Endodermal cell (in vitro differentiated cells): ENCODE data around the gene ANKRD62. TPM values are rescaled to one million over a fixed set of nuclear protein-coding genes. Genes with fewer than 3 reads are reported as not detected.
"Not testable (repeated sequence)": the region's sequence is repeated elsewhere in the genome, so short reads cannot be mapped to it uniquely, and the experiment has no call there.

Experiments
- DNase-seq: peaks from one replicate; pipeline ENCODE4 v3.0.0-alpha.2; 2017
- H3K27ac ChIP-seq: 2 replicates; pipeline ENCODE4 v1.5.1; 2013; ENCODE audit warnings: mild to moderate bottlenecking, low read depth, low read length, moderate library complexity
- H3K27me3 ChIP-seq: 2 replicates; pipeline ENCODE4 v1.6.1; 2013; ENCODE audit warnings: mild to moderate bottlenecking, low read length, moderate library complexity; ENCODE audit not compliant: insufficient read depth, control insufficient read depth, poor library complexity, severe bottlenecking
- H3K36me3 ChIP-seq: 2 replicates; pipeline ENCODE4 v1.7.0; 2013; ENCODE audit warnings: mild to moderate bottlenecking, low read length, moderate library complexity; ENCODE audit not compliant: control insufficient read depth, insufficient read depth
- H3K4me1 ChIP-seq: one replicate; pipeline ENCODE4 v1.7.0; 2013; ENCODE audit warnings: low read length; ENCODE audit not compliant: control insufficient read depth, insufficient read depth
- H3K4me3 ChIP-seq: 2 replicates; pipeline ENCODE4 v1.5.1; 2013; ENCODE audit warnings: mild to moderate bottlenecking, low read length, moderate library complexity
- H3K9ac ChIP-seq: 2 replicates; pipeline ENCODE4 v1.6.1; 2013; ENCODE audit warnings: mild to moderate bottlenecking, low read length, moderate library complexity; ENCODE audit not compliant: poor library complexity, severe bottlenecking; ENCODE audit errors: extremely low read depth
- H3K9me3 ChIP-seq: 2 replicates; pipeline ENCODE4 v1.6.1; 2013; ENCODE audit warnings: mild to moderate bottlenecking, low read length, moderate library complexity; ENCODE audit not compliant: control insufficient read depth
- H3K27ac Mint-ChIP-seq: 2 replicates; pipeline ENCODE4 v1.8.0; 2020; ENCODE audit warnings: mixed read lengths
- H3K27me3 Mint-ChIP-seq: 2 replicates; pipeline ENCODE4 v1.8.0; 2021; ENCODE audit warnings: mild to moderate bottlenecking, mixed read lengths; ENCODE audit not compliant: insufficient read depth
- H3K36me3 Mint-ChIP-seq: 2 replicates; pipeline ENCODE4 v1.8.0; 2020; ENCODE audit warnings: low read depth, mixed read lengths
- H3K4me1 Mint-ChIP-seq: 2 replicates; pipeline ENCODE4 v1.8.0; 2020; ENCODE audit warnings: mixed read lengths
- H3K4me3 Mint-ChIP-seq: 2 replicates; pipeline ENCODE4 v1.8.0; 2020; ENCODE audit warnings: mild to moderate bottlenecking, moderate library complexity, mixed read lengths
- H3K9me3 Mint-ChIP-seq: 2 replicates; pipeline ENCODE4 v1.8.0; 2020; ENCODE audit warnings: mild to moderate bottlenecking, mixed read lengths
- CTCF ChIP-seq: fragments of 200-600 bp; sonication (generic); conservative IDR thresholded peaks from 2 replicates; pipeline ENCODE4 v1.5.0; 2021; ENCODE audit warnings: antibody characterized with exemption, mild to moderate bottlenecking
- WGBS, 2 experiments: methylation state at CpG; one replicate each; pipeline versions ENCODE4 v1.1.5 to v1.1.7; 2013; ENCODE audit warnings: missing lambda C conversion rate in 2 of 2, mixed read lengths in 1 of 2; ENCODE audit not compliant: insufficient coverage in 1 of 2, insufficient read length in 1 of 2; 5-methylcytosine and 5-hydroxymethylcytosine counted together
- total RNA-seq, 2 donors: library from RNA; stranded (reverse); fragmentation: NEBNext Ultra II Directional in 1 of 2; extraction: Animal tissue kit (Norgen Biotek cat#: 25700) in 1 of 2; gene quantifications; 2 replicates in 1 of 2; 3 replicates in 1 of 2; pipeline ENCODE4 v1.2.1, GENCODE V29; 2021

Gene ANKRD62
- total RNA-seq, 2 donors from 2014 or later = not detected

- not testable (repeated sequence) for H3K4me1 Mint-ChIP-seq, DNase-seq, H3K27me3 ChIP-seq, H3K9ac ChIP-seq, H3K27ac ChIP-seq, H3K27me3 Mint-ChIP-seq, H3K4me3 ChIP-seq, H3K4me1 ChIP-seq, H3K36me3 ChIP-seq, H3K27ac Mint-ChIP-seq, H3K4me3 Mint-ChIP-seq, H3K9me3 ChIP-seq, H3K36me3 Mint-ChIP-seq
- H3K9me3 Mint-ChIP-seq = peaks cover 20% of the 10 kb centered on the region
- WGBS, 2 experiments = 100% methylated on average over 1 of the region's 4 CpGs; no CpG with 5 or more reads in 1 of the 2 experiments
Observed at GRCh38 chr18:12138831-12139230, 45.2 kb downstream of the ANKRD62 start.

- H3K4me1 Mint-ChIP-seq, H3K9ac ChIP-seq, H3K27ac ChIP-seq, H3K4me3 Mint-ChIP-seq, H3K36me3 Mint-ChIP-seq, H3K4me1 ChIP-seq, H3K27ac Mint-ChIP-seq, H3K27me3 Mint-ChIP-seq, H3K4me3 ChIP-seq, H3K9me3 ChIP-seq, DNase-seq, H3K36me3 ChIP-seq, H3K27me3 ChIP-seq: not testable (repeated sequence)
- WGBS, 2 experiments = 95 to 100% methylated on average over 1 to 11 of the region's 12 CpGs
- H3K9me3 Mint-ChIP-seq = peaks cover 18% of the 10 kb centered on the region
Observed at GRCh38 chr18:12140866-12141265, 47.2 kb downstream of the ANKRD62 start.

- not testable (repeated sequence) for H3K27ac Mint-ChIP-seq, H3K9ac ChIP-seq, H3K4me1 Mint-ChIP-seq, H3K36me3 ChIP-seq, H3K27ac ChIP-seq, H3K4me1 ChIP-seq, H3K27me3 Mint-ChIP-seq, H3K4me3 Mint-ChIP-seq, H3K36me3 Mint-ChIP-seq, H3K4me3 ChIP-seq, H3K9me3 ChIP-seq, DNase-seq, H3K27me3 ChIP-seq
- no CpG with 5 or more reads among the region's 5 CpGs for WGBS, 2 experiments
- H3K9me3 Mint-ChIP-seq = peaks cover 18% of the 10 kb centered on the region
Observed at GRCh38 chr18:12141778-12142177, 48.1 kb downstream of the ANKRD62 start.

- H3K27ac ChIP-seq, H3K27ac Mint-ChIP-seq, H3K9me3 Mint-ChIP-seq, H3K27me3 ChIP-seq, H3K27me3 Mint-ChIP-seq, H3K9ac ChIP-seq, H3K4me1 Mint-ChIP-seq, H3K4me3 ChIP-seq, H3K36me3 ChIP-seq, H3K9me3 ChIP-seq, DNase-seq, H3K36me3 Mint-ChIP-seq, H3K4me3 Mint-ChIP-seq, H3K4me1 ChIP-seq: not testable (repeated sequence)
- no CpG with 5 or more reads among the region's 5 CpGs for WGBS, 2 experiments
Observed at GRCh38 chr18:12149431-12149830, 55.8 kb downstream of the ANKRD62 start.

- no peak for DNase-seq
- no peak for TF ChIP-seq CTCF
- Histone ChIP-seq H3K4me1 (no peaks in the 10 kb centered on the region), H3K27ac (no peak overlapping the region), H3K27me3 (no peaks in the 10 kb centered on the region), H3K9ac (no peak overlapping the region), H3K4me3 (no peak overlapping the region), H3K36me3 (no peaks in the 10 kb centered on the region), H3K9me3 (no peaks in the 10 kb centered on the region)
- H3K4me3 Mint-ChIP-seq = no peak overlapping the region
- H3K4me1 Mint-ChIP-seq = no peaks in the 10 kb centered on the region
- H3K27me3 Mint-ChIP-seq = no peaks in the 10 kb centered on the region
- H3K27ac Mint-ChIP-seq = no peak overlapping the region
- H3K36me3 Mint-ChIP-seq = no peaks in the 10 kb centered on the region
- 80 to 91% methylated on average over 1 to 4 of the region's 4 CpGs for WGBS, 2 experiments
- H3K9me3 Mint-ChIP-seq = no peaks in the 10 kb centered on the region
Observed at GRCh38 chr18:12154361-12154760, 60.7 kb downstream of the ANKRD62 start.
